Fibroblast of villous mesenchyme (primary cell): ENCODE measurements around the gene C2orf49. TPM values are rescaled to one million over a fixed set of nuclear protein-coding genes. Genes with fewer than 3 reads are reported as not detected.

ENCODE experiments used
- DNase-seq: peaks from one replicate; pipeline ENCODE4 v3.0.0-alpha.2; 2010; ENCODE audit warnings: low read depth
- H3K4me3 ChIP-seq: 2 replicates; pipeline ENCODE4 v1.5.1; 2011; ENCODE audit warnings: low read depth, mild to moderate bottlenecking, low read length
- total RNA-seq: library from RNA; depleted of rRNA; stranded (reverse); fragments of >200 nt; gene quantifications from 2 replicates; pipeline ENCODE4 v1.2.3, GENCODE V29; 2012
- TF ChIP-seq, protein P1 (sequence below): IDR thresholded peaks from 2 replicates; pipeline ENCODE4 v1.5.1; 2012; ENCODE audit warnings: low read depth, mild to moderate bottlenecking, low read length; ENCODE audit not compliant: insufficient read depth

C2orf49 gene
- total RNA-seq, 1 donor, result 23.7 TPM

DNA sequence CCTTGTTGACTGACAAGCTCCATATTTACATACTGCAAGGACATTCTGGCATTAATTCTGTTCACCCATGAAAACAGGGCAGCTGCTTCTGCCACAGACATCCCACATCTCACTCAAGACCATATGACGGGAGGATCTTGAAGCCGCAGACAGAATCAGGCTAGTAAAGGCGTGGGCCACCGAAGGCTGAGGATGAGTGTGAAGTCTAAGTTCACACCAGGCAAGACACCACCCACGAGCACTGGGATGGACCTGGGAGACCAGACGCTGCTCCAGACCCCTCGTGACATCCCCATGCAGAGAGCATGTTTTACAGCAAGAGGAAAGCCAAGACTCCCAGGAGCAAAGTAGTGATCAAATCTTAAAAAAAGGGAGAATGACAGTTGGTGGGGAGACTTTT lies 58.4 kb downstream of the C2orf49 start:
- TF ChIP-seq, protein P1, sequence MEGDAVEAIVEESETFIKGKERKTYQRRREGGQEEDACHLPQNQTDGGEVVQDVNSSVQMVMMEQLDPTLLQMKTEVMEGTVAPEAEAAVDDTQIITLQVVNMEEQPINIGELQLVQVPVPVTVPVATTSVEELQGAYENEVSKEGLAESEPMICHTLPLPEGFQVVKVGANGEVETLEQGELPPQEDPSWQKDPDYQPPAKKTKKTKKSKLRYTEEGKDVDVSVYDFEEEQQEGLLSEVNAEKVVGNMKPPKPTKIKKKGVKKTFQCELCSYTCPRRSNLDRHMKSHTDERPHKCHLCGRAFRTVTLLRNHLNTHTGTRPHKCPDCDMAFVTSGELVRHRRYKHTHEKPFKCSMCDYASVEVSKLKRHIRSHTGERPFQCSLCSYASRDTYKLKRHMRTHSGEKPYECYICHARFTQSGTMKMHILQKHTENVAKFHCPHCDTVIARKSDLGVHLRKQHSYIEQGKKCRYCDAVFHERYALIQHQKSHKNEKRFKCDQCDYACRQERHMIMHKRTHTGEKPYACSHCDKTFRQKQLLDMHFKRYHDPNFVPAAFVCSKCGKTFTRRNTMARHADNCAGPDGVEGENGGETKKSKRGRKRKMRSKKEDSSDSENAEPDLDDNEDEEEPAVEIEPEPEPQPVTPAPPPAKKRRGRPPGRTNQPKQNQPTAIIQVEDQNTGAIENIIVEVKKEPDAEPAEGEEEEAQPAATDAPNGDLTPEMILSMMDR, result no peak
- H3K4me3 ChIP-seq, result peak overlapping the region; percentile 100
- DNase-seq, result no peak

DNA sequence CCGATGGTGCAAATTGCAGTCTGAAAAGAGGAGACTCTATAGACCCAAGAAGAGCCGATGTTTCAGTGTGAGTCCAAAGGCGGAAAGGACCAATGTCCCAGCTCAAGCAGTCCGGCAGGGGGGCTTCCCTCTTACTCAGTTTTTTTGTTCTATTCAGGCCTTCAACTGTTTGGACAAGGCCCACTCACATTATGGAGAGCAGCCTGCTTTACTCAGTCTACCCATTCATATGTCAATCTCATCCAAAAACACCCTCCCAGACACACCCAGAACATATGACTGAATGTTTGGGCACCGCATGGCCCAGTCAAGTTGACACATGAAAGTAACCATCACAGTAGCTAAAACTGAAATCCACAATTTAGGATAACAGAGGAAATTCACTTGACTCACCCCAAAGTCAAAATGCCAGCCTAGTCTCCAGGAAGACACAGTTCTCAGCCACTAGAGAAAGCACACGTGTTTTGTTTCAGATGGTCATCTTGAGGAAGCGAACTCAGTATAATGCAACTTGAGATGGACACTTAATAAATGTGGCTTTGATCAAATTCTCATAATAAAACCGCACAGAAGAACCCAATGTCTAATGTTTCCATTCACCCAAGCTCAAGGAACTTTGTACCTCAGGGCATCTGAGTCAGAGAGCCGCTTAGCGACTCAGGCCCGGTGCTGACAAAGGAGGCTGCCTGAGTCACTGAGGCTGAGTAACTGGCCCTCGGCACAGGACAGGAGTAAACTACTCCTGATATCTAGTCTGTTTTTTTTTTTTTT lies 59.1 kb downstream of the C2orf49 start:
- peak; percentile 90 for DNase-seq
- peak overlapping the region; percentile 100 for H3K4me3 ChIP-seq
- TF ChIP-seq, protein P1, result no peak

DNA sequence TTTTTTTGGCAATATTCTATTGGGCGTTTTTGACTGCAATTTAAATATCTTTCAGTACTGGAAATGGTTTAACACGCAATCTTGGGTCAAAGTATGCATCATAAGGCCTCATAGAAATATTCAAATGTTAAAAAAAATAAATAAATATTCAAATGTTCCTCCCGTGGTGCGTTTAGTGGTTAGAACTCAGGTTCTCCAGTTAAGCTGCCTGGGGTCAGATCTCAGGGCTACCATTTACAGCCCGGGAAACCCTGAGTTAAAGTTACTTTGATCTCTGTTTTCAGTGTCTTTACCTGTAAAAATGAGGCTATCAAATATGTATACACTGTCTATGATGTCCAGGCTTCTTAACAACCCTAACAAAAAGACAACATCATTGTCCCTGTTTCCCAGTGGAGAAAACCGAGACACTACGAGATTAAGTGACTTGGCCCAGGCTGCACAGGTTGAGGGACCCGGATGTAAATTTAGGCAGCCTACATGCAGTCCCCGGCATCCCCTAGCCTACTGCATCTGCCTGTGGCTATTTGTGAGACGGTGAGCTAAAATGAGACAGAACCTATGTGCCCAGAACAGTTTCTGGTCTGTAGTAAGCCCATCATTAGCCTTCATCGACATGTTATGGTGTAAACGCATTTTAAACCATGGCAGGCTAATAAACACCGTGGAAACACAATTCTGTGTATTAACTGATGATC lies 59.8 kb downstream of the C2orf49 start:
- TF ChIP-seq, protein P1, result no peak
- DNase-seq, result peak; percentile 49
- peak overlapping the region; percentile 100 for H3K4me3 ChIP-seq

DNA sequence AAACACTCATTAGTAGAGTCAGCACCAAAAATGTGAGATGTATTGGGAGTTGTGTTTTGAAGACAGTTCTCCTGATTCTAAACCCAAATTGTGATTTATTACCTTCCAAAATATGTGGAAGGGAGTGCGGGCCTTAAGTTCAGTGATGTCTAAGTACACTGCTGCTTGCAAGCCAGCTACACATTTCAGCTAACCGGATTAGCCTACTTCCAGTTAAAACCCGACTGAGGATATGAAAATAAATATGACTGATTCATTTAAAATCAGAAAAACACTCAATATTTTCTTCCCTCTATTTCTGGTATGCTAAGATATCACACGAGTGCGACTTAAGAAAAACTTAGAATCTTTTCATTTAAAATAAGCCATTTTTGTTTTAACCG lies 60.6 kb downstream of the C2orf49 start:
- TF ChIP-seq, protein P1, result no peak
- peak overlapping the region; percentile 100 for H3K4me3 ChIP-seq
- DNase-seq, result peak; percentile 40

DNA sequence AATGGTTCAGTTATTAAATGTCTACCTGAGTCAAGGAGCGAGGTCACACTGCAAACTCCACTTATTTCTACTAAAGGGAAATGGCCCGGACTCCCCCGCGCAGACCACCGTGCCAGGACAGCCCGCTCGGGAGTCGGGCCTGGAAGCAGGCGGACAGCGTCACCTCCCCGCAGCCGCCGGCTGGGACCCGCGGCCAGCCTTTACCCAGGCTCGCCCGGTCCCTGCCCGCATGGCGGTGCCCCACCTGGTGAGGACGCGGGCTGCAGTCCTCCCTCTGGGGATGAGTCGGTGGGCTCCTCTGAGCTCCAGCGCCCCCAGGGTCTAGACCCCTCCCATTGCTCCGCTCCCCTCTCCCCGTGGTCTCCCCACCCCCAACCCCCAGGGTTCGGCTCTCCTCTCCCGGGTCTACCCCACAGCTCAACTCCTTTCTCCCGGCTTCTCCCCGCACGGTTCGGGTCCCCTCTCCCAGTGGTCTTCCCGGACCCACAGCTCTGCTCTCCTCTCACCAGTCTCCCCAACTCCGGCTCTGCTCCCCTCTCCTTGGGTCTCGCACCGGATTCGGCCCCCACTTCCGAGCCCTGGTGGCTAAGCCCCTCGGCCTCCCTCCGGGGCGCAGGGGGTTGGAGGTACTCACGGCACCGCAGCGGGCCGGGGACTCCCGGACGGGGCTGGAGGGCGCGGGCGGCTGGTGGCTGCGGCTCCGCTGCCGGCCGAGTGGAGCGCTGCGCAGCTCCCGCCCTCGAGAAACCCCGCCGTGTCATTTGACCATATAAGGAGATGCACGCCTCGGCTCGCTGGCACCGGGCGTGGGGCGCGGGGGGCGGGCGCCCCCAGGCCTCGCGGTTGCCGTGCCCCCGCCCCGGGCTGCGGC lies 61.2 kb downstream of the C2orf49 start, which contains the start of gene FHL2:
Gene FHL2, minus strand, starts transcription at position 716 of the 871 bp plus-strand sequence. CDS start 12,535 bp downstream, outside the sequence.
- DNase-seq, result peak; percentile 81
- H3K4me3 ChIP-seq, result peak within 1 kb of the TSS; percentile 100
- TF ChIP-seq, protein P1, result peak; percentile 49

Other genes starting within 250 kb of the C2orf49 start
- gene GPR45, start 95.8 kb upstream of the C2orf49 start, total RNA-seq, result not detected in 2 replicates
- 29.4 and 33.2 TPM in 2 replicates for gene TGFBRAP1, start 7.8 kb upstream of the C2orf49 start, total RNA-seq
- gene FHL2, start 61.5 kb downstream of the C2orf49 start, total RNA-seq, result 343 and 346 TPM in 2 replicates